Memory B cell (primary cell): ENCODE data around the gene ARHGAP23.
"Not testable (repeated sequence)": the region's sequence is repeated elsewhere in the genome, so short reads cannot be mapped to it uniquely, and the experiment has no call there.

Experiments used
- ATAC-seq: fragments of 150-1000 bp; cut with Tn5 transposase; 2 replicates; pipeline ENCODE4 v1.10.0; 2021; ENCODE audit warnings: low read depth, mild to moderate bottlenecking, moderate library complexity
- DNase-seq, 2 donors: peaks; one replicate each; pipeline ENCODE4 v3.0.0; 2022; ENCODE audit warnings: low spot score in 2 of 2
- H3K27ac Mint-ChIP-seq: one replicate; pipeline ENCODE4 v1.8.0; 2022; ENCODE audit warnings: mild to moderate bottlenecking, moderate library complexity, mixed read lengths
- H3K27me3 Mint-ChIP-seq: one replicate; pipeline ENCODE4 v1.8.0; 2022; ENCODE audit warnings: mixed read lengths
- H3K36me3 Mint-ChIP-seq: one replicate; pipeline ENCODE4 v1.8.0; 2022; ENCODE audit warnings: mild to moderate bottlenecking, mixed read lengths
- H3K4me1 Mint-ChIP-seq: one replicate; pipeline ENCODE4 v1.8.0; 2022; ENCODE audit warnings: mixed read lengths
- H3K4me3 Mint-ChIP-seq: one replicate; pipeline ENCODE4 v1.8.0; 2022; ENCODE audit warnings: mild to moderate bottlenecking, moderate library complexity, mixed read lengths
- H3K9me3 Mint-ChIP-seq: one replicate; pipeline ENCODE4 v1.8.0; 2022; ENCODE audit warnings: mixed read lengths

Gene ARHGAP23

DNA sequence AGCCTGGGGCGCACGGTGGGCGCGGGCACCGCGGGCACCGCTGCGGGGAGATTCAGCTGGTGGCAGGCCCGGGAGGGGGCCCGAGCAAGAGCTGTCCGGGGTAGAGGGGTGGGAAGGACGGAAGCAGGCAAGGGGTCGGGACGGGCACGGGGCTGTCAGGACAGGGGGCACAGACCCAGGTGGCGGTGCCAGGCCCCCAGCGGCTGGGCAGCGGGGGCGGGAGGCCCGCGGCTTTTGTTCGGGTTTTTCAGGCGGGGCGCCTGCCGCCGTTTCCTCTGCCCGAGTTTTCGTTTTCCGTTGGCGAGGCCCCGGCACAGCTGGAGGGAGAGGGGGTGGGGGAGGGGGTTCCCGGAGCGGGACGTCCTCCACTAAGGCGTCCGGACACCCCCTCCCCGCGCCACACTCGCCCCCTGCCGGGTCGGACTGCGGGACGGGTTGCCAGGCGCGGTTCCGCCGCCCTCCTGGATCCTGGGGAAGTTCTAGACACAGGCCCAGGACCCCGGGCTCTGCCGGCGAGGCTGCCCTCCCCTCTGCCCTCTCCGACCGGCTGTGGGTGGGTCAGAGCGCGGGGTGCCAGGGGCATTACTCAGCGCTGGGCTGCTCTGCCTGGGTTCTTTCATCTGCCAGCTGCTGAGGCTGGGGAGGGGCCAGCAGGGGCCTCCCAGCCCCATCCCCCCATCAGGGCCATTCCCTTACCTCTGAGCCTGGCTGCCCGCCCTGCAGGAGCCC, 543 bp downstream of the ARHGAP23 start:
- ATAC-seq: peak; percentile 25
- Mint-ChIP-seq H3K4me1 (peaks cover 17% of the 10 kb centered on the region), H3K4me3 (peak overlapping the region; percentile 41), H3K27me3 (peaks cover 38% of the 10 kb centered on the region), H3K9me3 (no peaks in the 10 kb centered on the region), H3K27ac (no peak overlapping the region), H3K36me3 (no peaks in the 10 kb centered on the region)
- no peak for DNase-seq

GRCh38 chr17:38429476-38430100, 1.3 kb downstream of the ARHGAP23 start:
- no peaks in the 10 kb centered on the region for H3K36me3 Mint-ChIP-seq
- DNase-seq (no peak), ATAC-seq (no peak)
- H3K4me1 Mint-ChIP-seq: peaks cover 12% of the 10 kb centered on the region
- H3K9me3 Mint-ChIP-seq: no peaks in the 10 kb centered on the region
- H3K4me3 Mint-ChIP-seq: peak overlapping the region; percentile 62
- H3K27me3 Mint-ChIP-seq: peaks cover 31% of the 10 kb centered on the region
- H3K27ac Mint-ChIP-seq: no peak overlapping the region

- Mint-ChIP-seq H3K27me3 (peaks cover 25% of the 10 kb centered on the region), H3K27ac (no peak overlapping the region), H3K4me1 (peaks cover 12% of the 10 kb centered on the region), H3K4me3 (no peak overlapping the region), H3K36me3 (no peaks in the 10 kb centered on the region), H3K9me3 (no peaks in the 10 kb centered on the region)
- DNase-seq: no peak
- ATAC-seq: no peak
Measured at GRCh38 chr17:38430316-38430715, 2.1 kb downstream of the ARHGAP23 start.

GRCh38 chr17:38430822-38431221, 2.6 kb downstream of the ARHGAP23 start:
- ATAC-seq (no peak), DNase-seq (no peak)
- no peaks in the 10 kb centered on the region for H3K9me3 Mint-ChIP-seq
- H3K27ac Mint-ChIP-seq: no peak overlapping the region
- peaks cover 10% of the 10 kb centered on the region for H3K4me1 Mint-ChIP-seq
- H3K4me3 Mint-ChIP-seq: no peak overlapping the region
- peaks cover 21% of the 10 kb centered on the region for H3K27me3 Mint-ChIP-seq
- no peaks in the 10 kb centered on the region for H3K36me3 Mint-ChIP-seq

- H3K4me1 Mint-ChIP-seq: peaks cover 10% of the 10 kb centered on the region
- H3K36me3 Mint-ChIP-seq: no peaks in the 10 kb centered on the region
- peaks cover 23% of the 10 kb centered on the region for H3K27me3 Mint-ChIP-seq
- no peak overlapping the region for H3K4me3 Mint-ChIP-seq
- ATAC-seq: no peak
- no peak for DNase-seq
- no peaks in the 10 kb centered on the region for H3K9me3 Mint-ChIP-seq
- H3K27ac Mint-ChIP-seq: no peak overlapping the region
Measured at GRCh38 chr17:38431346-38432145, 3.3 kb downstream of the ARHGAP23 start.

DNA sequence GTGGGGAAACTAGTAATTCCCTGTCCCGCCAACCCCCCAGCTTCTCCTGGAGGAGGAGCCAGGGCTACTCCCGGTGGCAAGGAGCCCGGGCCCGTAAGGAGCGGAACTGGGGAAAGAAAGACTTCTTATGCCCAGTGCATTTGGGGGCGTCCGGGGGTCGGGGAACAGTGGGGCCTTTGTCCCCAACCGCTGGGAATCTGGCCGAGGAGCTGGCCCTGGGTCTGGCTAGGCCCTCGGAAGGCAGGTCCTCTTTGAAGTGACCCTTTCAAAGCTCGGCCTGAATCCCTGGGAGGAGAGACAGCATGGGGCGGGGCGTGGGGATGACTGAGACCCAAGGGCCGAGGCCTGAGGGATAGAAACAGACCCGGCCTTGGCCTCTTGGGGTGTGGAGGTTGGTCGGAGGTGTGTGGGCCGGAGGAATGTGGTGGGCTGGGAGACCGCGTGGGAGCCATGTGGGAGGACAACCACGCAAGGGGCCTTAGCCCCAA, 6.0 kb downstream of the ARHGAP23 start:
- Mint-ChIP-seq H3K4me3 (no peak overlapping the region), H3K27me3 (peaks cover 13% of the 10 kb centered on the region), H3K27ac (no peak overlapping the region), H3K4me1 (no peaks in the 10 kb centered on the region), H3K9me3 (no peaks in the 10 kb centered on the region), H3K36me3 (no peaks in the 10 kb centered on the region)
- DNase-seq (no peak), ATAC-seq (no peak)

DNA sequence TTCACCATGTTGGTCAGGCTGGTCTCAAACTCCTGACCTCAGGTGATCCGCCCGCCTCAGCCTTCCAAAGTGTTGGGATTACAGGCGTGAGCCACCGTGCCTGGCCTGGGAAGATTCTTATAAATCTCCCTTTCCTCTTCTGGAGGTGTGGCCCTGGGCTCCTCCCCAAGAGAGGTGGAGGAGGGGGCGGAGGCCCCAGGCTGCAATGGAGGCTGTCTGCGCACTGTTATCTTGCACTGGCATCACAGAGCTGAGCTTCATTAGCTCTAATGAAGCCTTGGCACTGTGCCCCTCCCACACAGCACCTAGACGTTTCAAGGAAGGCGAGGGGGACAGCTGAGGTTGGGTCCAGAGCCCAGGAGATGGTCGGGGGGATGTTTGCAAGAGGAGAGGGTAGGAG, 7.5 kb downstream of the ARHGAP23 start:
- DNase-seq (no peak), ATAC-seq (no peak)
- Mint-ChIP-seq H3K9me3 (no peaks in the 10 kb centered on the region), H3K36me3 (no peaks in the 10 kb centered on the region), H3K27ac (no peak overlapping the region), H3K27me3 (peaks cover 9% of the 10 kb centered on the region), H3K4me3 (no peak overlapping the region), H3K4me1 (no peaks in the 10 kb centered on the region)

GRCh38 chr17:38436386-38436785, 8.1 kb downstream of the ARHGAP23 start:
- Mint-ChIP-seq H3K27me3 (peaks cover 11% of the 10 kb centered on the region), H3K27ac (no peak overlapping the region), H3K4me1 (no peaks in the 10 kb centered on the region), H3K36me3 (no peaks in the 10 kb centered on the region), H3K9me3 (no peaks in the 10 kb centered on the region), H3K4me3 (no peak overlapping the region)
- ATAC-seq (no peak), DNase-seq (no peak)

DNA sequence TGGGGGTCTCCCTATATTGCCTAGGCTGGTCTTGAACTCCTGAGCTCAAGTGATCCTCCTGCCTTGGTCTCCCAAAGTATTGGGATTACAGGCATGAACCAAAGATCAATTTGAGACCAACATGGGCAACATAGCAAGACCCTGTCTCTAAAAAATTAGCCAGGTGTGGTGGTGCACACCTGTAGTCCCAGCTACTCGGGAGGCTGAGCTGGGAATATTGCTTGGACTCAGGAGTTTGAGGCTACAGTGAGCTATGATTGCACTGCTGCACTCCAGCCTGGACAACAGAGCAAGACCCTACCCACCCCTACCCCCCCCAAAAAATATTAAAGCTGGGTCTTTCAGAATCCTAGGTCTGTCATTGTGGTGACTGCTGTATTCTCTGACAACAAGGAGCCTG, 9.0 kb downstream of the ARHGAP23 start:
- H3K4me1 Mint-ChIP-seq, H3K9me3 Mint-ChIP-seq, H3K4me3 Mint-ChIP-seq, H3K36me3 Mint-ChIP-seq, ATAC-seq, H3K27ac Mint-ChIP-seq, DNase-seq: not testable (repeated sequence)
- peaks cover 16% of the 10 kb centered on the region for H3K27me3 Mint-ChIP-seq

DNA sequence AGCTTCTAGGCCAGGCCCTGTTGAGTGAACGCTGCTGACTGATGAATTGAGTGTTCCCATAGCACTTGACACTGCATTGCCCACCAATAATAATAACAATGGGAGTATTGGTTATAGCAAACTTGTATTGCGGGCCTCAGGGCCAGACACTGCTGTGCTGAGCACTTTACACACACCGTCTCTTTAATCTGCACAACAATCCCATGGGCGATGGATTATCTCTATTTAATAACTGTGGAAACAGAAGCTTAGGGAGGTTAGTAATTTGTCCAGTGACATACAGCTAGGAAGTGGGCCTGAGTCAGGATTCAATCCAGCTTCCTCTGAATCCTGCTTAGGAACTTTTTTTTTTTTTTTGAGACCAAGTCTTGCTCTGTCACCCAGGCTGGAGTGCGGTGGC, 11.2 kb downstream of the ARHGAP23 start:
- Mint-ChIP-seq H3K9me3 (no peaks in the 10 kb centered on the region), H3K27ac (no peak overlapping the region), H3K36me3 (no peaks in the 10 kb centered on the region), H3K4me1 (no peaks in the 10 kb centered on the region), H3K4me3 (no peak overlapping the region), H3K27me3 (peaks cover 14% of the 10 kb centered on the region)
- no peak for ATAC-seq
- DNase-seq: no peak

DNA sequence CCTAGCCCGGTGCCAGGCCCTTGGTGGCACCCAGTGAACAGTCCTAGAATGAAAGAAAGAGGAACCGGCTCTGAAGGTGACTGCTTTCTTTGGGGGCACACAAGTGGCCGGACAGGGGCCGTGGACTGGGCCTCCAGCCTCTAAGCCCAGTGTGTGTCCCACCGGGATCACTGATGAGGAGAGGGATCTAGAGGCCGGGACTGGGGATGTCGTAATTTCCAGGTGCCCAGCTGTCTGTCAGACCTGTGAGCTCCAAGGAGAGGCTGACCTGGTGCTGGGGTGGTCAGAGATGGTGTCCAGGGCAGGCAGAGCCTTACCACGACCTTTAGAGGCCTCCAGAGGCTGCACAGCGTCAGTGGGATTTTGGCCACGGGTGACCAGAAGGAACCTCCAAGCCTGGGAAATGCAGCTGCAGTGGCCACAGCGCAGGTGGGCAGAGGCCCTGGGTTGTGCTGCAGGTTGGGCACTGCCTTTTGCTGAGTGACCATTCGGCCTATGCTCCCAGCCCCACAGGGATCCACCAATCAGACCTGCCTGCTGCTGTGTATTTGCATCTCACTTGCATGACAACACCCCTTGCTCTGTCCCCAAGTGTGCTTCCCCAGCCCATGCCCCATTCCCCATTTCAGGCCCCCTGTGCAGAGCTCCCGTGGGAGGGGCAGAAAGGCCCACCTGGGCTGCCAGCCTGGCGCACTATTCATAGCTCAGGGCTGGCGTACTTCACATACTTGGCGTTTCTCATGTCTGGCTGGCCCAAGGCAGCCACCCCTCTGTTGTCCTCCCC, 12.5 kb downstream of the ARHGAP23 start:
- ATAC-seq (no peak), DNase-seq (no peak)
- Mint-ChIP-seq H3K36me3 (no peaks in the 10 kb centered on the region), H3K27ac (no peak overlapping the region), H3K27me3 (peaks cover 13% of the 10 kb centered on the region), H3K4me3 (no peak overlapping the region), H3K9me3 (no peaks in the 10 kb centered on the region), H3K4me1 (no peaks in the 10 kb centered on the region)

DNA sequence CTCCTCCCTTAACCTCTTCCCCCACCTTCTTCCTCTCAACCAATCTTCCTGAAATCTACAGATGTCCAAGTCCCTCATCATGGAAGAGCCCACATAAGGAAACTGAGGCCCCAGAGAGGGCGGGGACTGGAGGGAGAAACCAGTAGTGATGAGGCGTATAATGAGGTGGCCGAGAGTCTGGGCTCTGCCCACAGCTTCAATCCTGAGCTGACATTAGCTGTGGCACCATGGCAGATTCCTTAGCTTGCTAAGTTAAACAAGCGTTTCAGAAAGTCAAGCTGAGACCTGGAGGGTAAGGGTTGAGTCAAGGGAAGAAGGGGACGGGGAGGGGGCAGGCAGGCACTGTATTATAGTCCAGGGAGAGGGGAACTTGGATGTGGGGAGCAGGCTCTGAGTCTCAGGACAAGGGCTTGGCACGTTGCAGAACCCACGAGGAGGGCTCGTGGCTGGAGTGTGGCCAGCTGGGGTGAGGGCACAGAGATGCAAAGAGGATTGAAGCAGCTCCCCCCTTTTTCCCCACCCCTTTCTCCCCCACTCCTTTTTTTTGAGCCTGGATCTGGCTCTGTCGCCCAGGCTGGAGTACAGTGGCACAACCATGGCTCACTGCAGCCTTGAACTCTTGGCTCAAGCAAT, 13.3 kb downstream of the ARHGAP23 start:
- H3K27me3 Mint-ChIP-seq: peaks cover 11% of the 10 kb centered on the region
- H3K9me3 Mint-ChIP-seq: no peaks in the 10 kb centered on the region
- H3K4me3 Mint-ChIP-seq: no peak overlapping the region
- DNase-seq (no peak), ATAC-seq (no peak)
- H3K27ac Mint-ChIP-seq: no peak overlapping the region
- no peaks in the 10 kb centered on the region for H3K4me1 Mint-ChIP-seq
- no peaks in the 10 kb centered on the region for H3K36me3 Mint-ChIP-seq

- H3K36me3 Mint-ChIP-seq: no peaks in the 10 kb centered on the region
- DNase-seq: no peak
- H3K4me3 Mint-ChIP-seq: no peak overlapping the region
- H3K9me3 Mint-ChIP-seq: no peaks in the 10 kb centered on the region
- H3K4me1 Mint-ChIP-seq: no peaks in the 10 kb centered on the region
- H3K27ac Mint-ChIP-seq: no peak overlapping the region
- ATAC-seq: no peak
- peaks cover 13% of the 10 kb centered on the region for H3K27me3 Mint-ChIP-seq
Measured at GRCh38 chr17:38442548-38442947, 14.3 kb downstream of the ARHGAP23 start.
